Muscle of leg (tissue), 11 donors: ENCODE results near the gene CARD11. TPM values are rescaled to one million over a fixed set of nuclear protein-coding genes. Genes with fewer than 3 reads are reported as not detected.

Experiments used
- DNase-seq: peaks from one replicate; pipeline ENCODE4 v3.0.0; 2013
- H3K27ac ChIP-seq: one replicate; pipeline ENCODE4 v1.5.1; 2013; ENCODE audit warnings: mild to moderate bottlenecking, low read length, control low read depth
- H3K27me3 ChIP-seq: one replicate; pipeline ENCODE4 v1.6.1; 2013; ENCODE audit warnings: low read length; ENCODE audit not compliant: control insufficient read depth, insufficient read depth
- H3K36me3 ChIP-seq: one replicate; pipeline ENCODE4 v1.6.1; 2013; ENCODE audit warnings: low read length; ENCODE audit not compliant: control insufficient read depth, insufficient read depth
- H3K4me1 ChIP-seq: one replicate; pipeline ENCODE4 v1.6.1; 2013; ENCODE audit warnings: low read length; ENCODE audit not compliant: control insufficient read depth, insufficient read depth
- H3K4me3 ChIP-seq: one replicate; pipeline ENCODE4 v1.5.1; 2013; ENCODE audit warnings: low read length, control low read depth
- H3K9me3 ChIP-seq: replicated peaks from 2 replicates; pipeline ENCODE4 v1.6.1; 2013; ENCODE audit warnings: low read depth, low read length; ENCODE audit not compliant: control insufficient read depth
- WGBS: methylation state at CpG from one replicate; pipeline ENCODE4 v1.1.5; 2013; ENCODE audit warnings: missing lambda C conversion rate; ENCODE audit not compliant: insufficient coverage; 5-methylcytosine and 5-hydroxymethylcytosine counted together
- polyA plus RNA-seq, 8 donors: library from polyadenylated mRNA; unstranded; fragments of 120-200 nt; gene quantifications; one replicate each; pipeline versions ENCODE4 v1.2.1 to v1.2.3, GENCODE V29; 2013; ENCODE audit warnings: inconsistent platforms in 1 of 8, low replicate concordance in 1 of 8; ENCODE audit not compliant: insufficient read length in 8 of 8, insufficient read depth in 1 of 8
- total RNA-seq: library from RNA; stranded (reverse); fragments of 120-200 nt; gene quantifications from one replicate; pipeline ENCODE4 v1.2.4, GENCODE V29; 2013

The CARD11 gene
- total and polyA plus RNA-seq, 9 donors = 0.09 to 0.55 (median 0.33) TPM

GRCh38 chr7:2911466-2911865 lies 132.2 kb downstream of the CARD11 start:
- H3K4me1 ChIP-seq = no peaks in the 10 kb centered on the region
- H3K27me3 ChIP-seq = peaks cover 10% of the 10 kb centered on the region
- no peak for DNase-seq
- no peaks in the 10 kb centered on the region for H3K36me3 ChIP-seq
- H3K27ac ChIP-seq = no peak overlapping the region
- no peaks in the 10 kb centered on the region for H3K9me3 ChIP-seq
- H3K4me3 ChIP-seq = no peak overlapping the region
- WGBS = 41% methylated on average over 13 of the region's 13 CpGs

- no peak overlapping the region for H3K4me3 ChIP-seq
- DNase-seq = no peak
- H3K36me3 ChIP-seq = no peaks in the 10 kb centered on the region
- H3K27me3 ChIP-seq = peaks cover 4% of the 10 kb centered on the region
- no peaks in the 10 kb centered on the region for H3K4me1 ChIP-seq
- peaks cover 4% of the 10 kb centered on the region for H3K9me3 ChIP-seq
- no peak overlapping the region for H3K27ac ChIP-seq
- 72% methylated on average over 9 of the region's 18 CpGs for WGBS
Measured at GRCh38 chr7:2909471-2910039, 134.1 kb downstream of the CARD11 start.

GRCh38 chr7:2909043-2909442 lies 134.6 kb downstream of the CARD11 start:
- 91% methylated on average over 10 of the region's 17 CpGs for WGBS
- Histone ChIP-seq H3K27ac (no peak overlapping the region), H3K4me1 (no peaks in the 10 kb centered on the region), H3K36me3 (no peaks in the 10 kb centered on the region), H3K9me3 (peaks cover 4% of the 10 kb centered on the region), H3K4me3 (no peak overlapping the region), H3K27me3 (peaks cover 4% of the 10 kb centered on the region)
- no peak for DNase-seq

GRCh38 chr7:2908103-2908683 lies 135.5 kb downstream of the CARD11 start:
- no peak for DNase-seq
- Histone ChIP-seq H3K27me3 (peaks cover 2% of the 10 kb centered on the region), H3K27ac (no peak overlapping the region), H3K9me3 (peaks cover 4% of the 10 kb centered on the region), H3K4me3 (no peak overlapping the region), H3K4me1 (no peaks in the 10 kb centered on the region), H3K36me3 (no peaks in the 10 kb centered on the region)
- WGBS = 94% methylated on average over 3 of the region's 17 CpGs

- H3K4me1 ChIP-seq = no peaks in the 10 kb centered on the region
- WGBS = 87% methylated on average over 34 of the region's 39 CpGs
- peaks cover 4% of the 10 kb centered on the region for H3K9me3 ChIP-seq
- H3K27me3 ChIP-seq = peaks cover 5% of the 10 kb centered on the region
- DNase-seq = no peak
- no peak overlapping the region for H3K4me3 ChIP-seq
- H3K36me3 ChIP-seq = no peaks in the 10 kb centered on the region
- no peak overlapping the region for H3K27ac ChIP-seq
Measured at GRCh38 chr7:2906197-2906931, 137.3 kb downstream of the CARD11 start.

- Histone ChIP-seq H3K4me1 (no peaks in the 10 kb centered on the region), H3K4me3 (no peak overlapping the region), H3K27me3 (peaks cover 5% of the 10 kb centered on the region), H3K9me3 (peaks cover 4% of the 10 kb centered on the region), H3K27ac (no peak overlapping the region), H3K36me3 (no peaks in the 10 kb centered on the region)
- DNase-seq = no peak
- WGBS = 87% methylated on average over 8 of the region's 8 CpGs
Measured at GRCh38 chr7:2905500-2905899, 138.2 kb downstream of the CARD11 start.

- peaks cover 4% of the 10 kb centered on the region for H3K9me3 ChIP-seq
- no CpG with 5 or more reads among the region's 3 CpGs for WGBS
- H3K36me3 ChIP-seq = no peaks in the 10 kb centered on the region
- no peak for DNase-seq
- peaks cover 5% of the 10 kb centered on the region for H3K27me3 ChIP-seq
- H3K4me1 ChIP-seq = no peaks in the 10 kb centered on the region
- no peak overlapping the region for H3K27ac ChIP-seq
- H3K4me3 ChIP-seq = no peak overlapping the region
Measured at GRCh38 chr7:2905027-2905426, 138.6 kb downstream of the CARD11 start.

- WGBS = 42% methylated on average over 13 of the region's 16 CpGs
- H3K9me3 ChIP-seq = peaks cover 4% of the 10 kb centered on the region
- no peak overlapping the region for H3K4me3 ChIP-seq
- H3K36me3 ChIP-seq = no peaks in the 10 kb centered on the region
- no peaks in the 10 kb centered on the region for H3K4me1 ChIP-seq
- DNase-seq = no peak
- H3K27ac ChIP-seq = no peak overlapping the region
- peaks cover 5% of the 10 kb centered on the region for H3K27me3 ChIP-seq
Measured at GRCh38 chr7:2904202-2904601, 139.5 kb downstream of the CARD11 start.

- Histone ChIP-seq H3K4me3 (no peak overlapping the region), H3K27me3 (peaks cover 7% of the 10 kb centered on the region), H3K27ac (no peak overlapping the region), H3K9me3 (peaks cover 4% of the 10 kb centered on the region), H3K36me3 (no peaks in the 10 kb centered on the region), H3K4me1 (no peaks in the 10 kb centered on the region)
- no peak for DNase-seq
- 60% methylated on average over 12 of the region's 15 CpGs for WGBS
Measured at GRCh38 chr7:2903682-2904162, 139.9 kb downstream of the CARD11 start.

- no peak overlapping the region for H3K4me3 ChIP-seq
- no peaks in the 10 kb centered on the region for H3K36me3 ChIP-seq
- no peak for DNase-seq
- H3K9me3 ChIP-seq = peaks cover 4% of the 10 kb centered on the region
- 84% methylated on average over 13 of the region's 13 CpGs for WGBS
- no peak overlapping the region for H3K27ac ChIP-seq
- peaks cover 4% of the 10 kb centered on the region for H3K27me3 ChIP-seq
- peaks cover 19% of the 10 kb centered on the region for H3K4me1 ChIP-seq
Measured at GRCh38 chr7:2897023-2897422, 146.6 kb downstream of the CARD11 start.
